ENCODE data around the gene DTHD1. TPM values are rescaled to one million over a fixed set of nuclear protein-coding genes. Genes with fewer than 3 reads are reported as not detected.

DTHD1 gene
- total and polyA plus RNA-seq, 2 of the 8 experiments (the other 6 are each of a cell fraction or from before 2014, with no cell fraction given), result not detected

- TF ChIP-seq, protein P1, sequence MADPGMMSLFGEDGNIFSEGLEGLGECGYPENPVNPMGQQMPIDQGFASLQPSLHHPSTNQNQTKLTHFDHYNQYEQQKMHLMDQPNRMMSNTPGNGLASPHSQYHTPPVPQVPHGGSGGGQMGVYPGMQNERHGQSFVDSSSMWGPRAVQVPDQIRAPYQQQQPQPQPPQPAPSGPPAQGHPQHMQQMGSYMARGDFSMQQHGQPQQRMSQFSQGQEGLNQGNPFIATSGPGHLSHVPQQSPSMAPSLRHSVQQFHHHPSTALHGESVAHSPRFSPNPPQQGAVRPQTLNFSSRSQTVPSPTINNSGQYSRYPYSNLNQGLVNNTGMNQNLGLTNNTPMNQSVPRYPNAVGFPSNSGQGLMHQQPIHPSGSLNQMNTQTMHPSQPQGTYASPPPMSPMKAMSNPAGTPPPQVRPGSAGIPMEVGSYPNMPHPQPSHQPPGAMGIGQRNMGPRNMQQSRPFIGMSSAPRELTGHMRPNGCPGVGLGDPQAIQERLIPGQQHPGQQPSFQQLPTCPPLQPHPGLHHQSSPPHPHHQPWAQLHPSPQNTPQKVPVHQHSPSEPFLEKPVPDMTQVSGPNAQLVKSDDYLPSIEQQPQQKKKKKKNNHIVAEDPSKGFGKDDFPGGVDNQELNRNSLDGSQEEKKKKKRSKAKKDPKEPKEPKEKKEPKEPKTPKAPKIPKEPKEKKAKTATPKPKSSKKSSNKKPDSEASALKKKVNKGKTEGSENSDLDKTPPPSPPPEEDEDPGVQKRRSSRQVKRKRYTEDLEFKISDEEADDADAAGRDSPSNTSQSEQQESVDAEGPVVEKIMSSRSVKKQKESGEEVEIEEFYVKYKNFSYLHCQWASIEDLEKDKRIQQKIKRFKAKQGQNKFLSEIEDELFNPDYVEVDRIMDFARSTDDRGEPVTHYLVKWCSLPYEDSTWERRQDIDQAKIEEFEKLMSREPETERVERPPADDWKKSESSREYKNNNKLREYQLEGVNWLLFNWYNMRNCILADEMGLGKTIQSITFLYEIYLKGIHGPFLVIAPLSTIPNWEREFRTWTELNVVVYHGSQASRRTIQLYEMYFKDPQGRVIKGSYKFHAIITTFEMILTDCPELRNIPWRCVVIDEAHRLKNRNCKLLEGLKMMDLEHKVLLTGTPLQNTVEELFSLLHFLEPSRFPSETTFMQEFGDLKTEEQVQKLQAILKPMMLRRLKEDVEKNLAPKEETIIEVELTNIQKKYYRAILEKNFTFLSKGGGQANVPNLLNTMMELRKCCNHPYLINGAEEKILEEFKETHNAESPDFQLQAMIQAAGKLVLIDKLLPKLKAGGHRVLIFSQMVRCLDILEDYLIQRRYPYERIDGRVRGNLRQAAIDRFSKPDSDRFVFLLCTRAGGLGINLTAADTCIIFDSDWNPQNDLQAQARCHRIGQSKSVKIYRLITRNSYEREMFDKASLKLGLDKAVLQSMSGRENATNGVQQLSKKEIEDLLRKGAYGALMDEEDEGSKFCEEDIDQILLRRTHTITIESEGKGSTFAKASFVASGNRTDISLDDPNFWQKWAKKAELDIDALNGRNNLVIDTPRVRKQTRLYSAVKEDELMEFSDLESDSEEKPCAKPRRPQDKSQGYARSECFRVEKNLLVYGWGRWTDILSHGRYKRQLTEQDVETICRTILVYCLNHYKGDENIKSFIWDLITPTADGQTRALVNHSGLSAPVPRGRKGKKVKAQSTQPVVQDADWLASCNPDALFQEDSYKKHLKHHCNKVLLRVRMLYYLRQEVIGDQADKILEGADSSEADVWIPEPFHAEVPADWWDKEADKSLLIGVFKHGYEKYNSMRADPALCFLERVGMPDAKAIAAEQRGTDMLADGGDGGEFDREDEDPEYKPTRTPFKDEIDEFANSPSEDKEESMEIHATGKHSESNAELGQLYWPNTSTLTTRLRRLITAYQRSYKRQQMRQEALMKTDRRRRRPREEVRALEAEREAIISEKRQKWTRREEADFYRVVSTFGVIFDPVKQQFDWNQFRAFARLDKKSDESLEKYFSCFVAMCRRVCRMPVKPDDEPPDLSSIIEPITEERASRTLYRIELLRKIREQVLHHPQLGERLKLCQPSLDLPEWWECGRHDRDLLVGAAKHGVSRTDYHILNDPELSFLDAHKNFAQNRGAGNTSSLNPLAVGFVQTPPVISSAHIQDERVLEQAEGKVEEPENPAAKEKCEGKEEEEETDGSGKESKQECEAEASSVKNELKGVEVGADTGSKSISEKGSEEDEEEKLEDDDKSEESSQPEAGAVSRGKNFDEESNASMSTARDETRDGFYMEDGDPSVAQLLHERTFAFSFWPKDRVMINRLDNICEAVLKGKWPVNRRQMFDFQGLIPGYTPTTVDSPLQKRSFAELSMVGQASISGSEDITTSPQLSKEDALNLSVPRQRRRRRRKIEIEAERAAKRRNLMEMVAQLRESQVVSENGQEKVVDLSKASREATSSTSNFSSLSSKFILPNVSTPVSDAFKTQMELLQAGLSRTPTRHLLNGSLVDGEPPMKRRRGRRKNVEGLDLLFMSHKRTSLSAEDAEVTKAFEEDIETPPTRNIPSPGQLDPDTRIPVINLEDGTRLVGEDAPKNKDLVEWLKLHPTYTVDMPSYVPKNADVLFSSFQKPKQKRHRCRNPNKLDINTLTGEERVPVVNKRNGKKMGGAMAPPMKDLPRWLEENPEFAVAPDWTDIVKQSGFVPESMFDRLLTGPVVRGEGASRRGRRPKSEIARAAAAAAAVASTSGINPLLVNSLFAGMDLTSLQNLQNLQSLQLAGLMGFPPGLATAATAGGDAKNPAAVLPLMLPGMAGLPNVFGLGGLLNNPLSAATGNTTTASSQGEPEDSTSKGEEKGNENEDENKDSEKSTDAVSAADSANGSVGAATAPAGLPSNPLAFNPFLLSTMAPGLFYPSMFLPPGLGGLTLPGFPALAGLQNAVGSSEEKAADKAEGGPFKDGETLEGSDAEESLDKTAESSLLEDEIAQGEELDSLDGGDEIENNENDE (IDR thresholded peaks at IDR 0.05; ENCODE audit: insufficient replicate concordance, low read length), result no peak
- TF ChIP-seq, protein P2, sequence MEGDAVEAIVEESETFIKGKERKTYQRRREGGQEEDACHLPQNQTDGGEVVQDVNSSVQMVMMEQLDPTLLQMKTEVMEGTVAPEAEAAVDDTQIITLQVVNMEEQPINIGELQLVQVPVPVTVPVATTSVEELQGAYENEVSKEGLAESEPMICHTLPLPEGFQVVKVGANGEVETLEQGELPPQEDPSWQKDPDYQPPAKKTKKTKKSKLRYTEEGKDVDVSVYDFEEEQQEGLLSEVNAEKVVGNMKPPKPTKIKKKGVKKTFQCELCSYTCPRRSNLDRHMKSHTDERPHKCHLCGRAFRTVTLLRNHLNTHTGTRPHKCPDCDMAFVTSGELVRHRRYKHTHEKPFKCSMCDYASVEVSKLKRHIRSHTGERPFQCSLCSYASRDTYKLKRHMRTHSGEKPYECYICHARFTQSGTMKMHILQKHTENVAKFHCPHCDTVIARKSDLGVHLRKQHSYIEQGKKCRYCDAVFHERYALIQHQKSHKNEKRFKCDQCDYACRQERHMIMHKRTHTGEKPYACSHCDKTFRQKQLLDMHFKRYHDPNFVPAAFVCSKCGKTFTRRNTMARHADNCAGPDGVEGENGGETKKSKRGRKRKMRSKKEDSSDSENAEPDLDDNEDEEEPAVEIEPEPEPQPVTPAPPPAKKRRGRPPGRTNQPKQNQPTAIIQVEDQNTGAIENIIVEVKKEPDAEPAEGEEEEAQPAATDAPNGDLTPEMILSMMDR (IDR thresholded peaks at IDR 0.05; ENCODE audit: control extremely low read depth in 1 of 3, insufficient read depth in 1 of 3, low read depth in 1 of 3, low read length in 3 of 3), result peak in 1 of 3 experiments; percentile 50; a peak in 1 of 4 replicates
- no peak for TF ChIP-seq SIX5 (IDR thresholded peaks at IDR 0.05; ENCODE audit: low read depth, low read length)
- peak in 1 of 2 experiments; percentile 21; a peak in 3 of 4 replicates for TF ChIP-seq RAD21 (IDR thresholded peaks at IDR 0.05 in 1 of 2, conservative IDR thresholded peaks at IDR 0.05 in 1 of 2; ENCODE audit: low read depth in 2 of 2, low read length in 2 of 2)
- TF ChIP-seq BRCA1 (IDR thresholded peaks at IDR 0.05; ENCODE audit: low read depth, low read length), result no peak
- no peak for TF ChIP-seq SRF (IDR thresholded peaks at IDR 0.05; ENCODE audit: low read depth, low read length)
- no peak for TF ChIP-seq ASH2L (IDR thresholded peaks at IDR 0.05; ENCODE audit: low read length)
- TF ChIP-seq JUND (IDR thresholded peaks at IDR 0.05; ENCODE audit: low read length), result peak; percentile 61; the same call in 1 of the 2 replicates
- peak; percentile 80 for TF ChIP-seq TEAD4 (IDR thresholded peaks at IDR 0.05; ENCODE audit: low read depth, low read length)
Observed at GRCh38 chr4:36235306-36235705, 46.1 kb upstream of the DTHD1 start (continued).
